HepG2 (cell line): ENCODE results near the gene METTL22. TPM values are rescaled to one million over a fixed set of nuclear protein-coding genes. Genes with fewer than 3 reads are reported as not detected.

Experiments
- ATAC-seq: fragments of 200-7000 bp; cut with Tn5 transposase; 3 replicates; pipeline ENCODE4 v1.9.1; 2020; ENCODE audit warnings: mild to moderate bottlenecking, moderate library complexity
- BruUV-seq: library from RNA; stranded (reverse); fragments of 400-500 nt; replicated peaks from 2 replicates; lab custom pipeline; 2021; lab: Mats Ljungman, UMichigan
- CTCF ChIA-PET: fragments of 300-600 bp; formaldehyde crosslinking; extraction: SDS; loops from one replicate; lab custom pipeline; 2021; ENCODE audit warnings: low total read pairs, inconsistent platforms, low intra/inter-chr PET ratio; lab: Yijun Ruan, JAX
- POLR2A ChIA-PET: fragments of 350-600 bp; sonication (Branson Sonifier 250); formaldehyde crosslinking; loops from one replicate; lab custom pipeline; 2020; ENCODE audit warnings: antibody characterized with exemption, inconsistent platforms; lab: Yijun Ruan, JAX
- DNase-seq: peaks from one replicate; pipeline ENCODE4 v3.0.0-alpha.2; 2015; ENCODE audit warnings: low spot score
- FAIRE-seq: peaks from 3 replicates; lab custom pipeline; 2011; peaks lifted over from hg19 to GRCh38; lab: Jason Lieb, UNC
- H2AFZ ChIP-seq: one replicate; pipeline ENCODE4 v1.6.1; 2011; ENCODE audit warnings: low read length, inconsistent platforms
- H3K27ac ChIP-seq: fragments of 300-600 bp; 3 replicates; pipeline ENCODE4 v1.8.0; 2011; ENCODE audit warnings: mixed run types, mild to moderate bottlenecking, mixed read lengths, low read length, inconsistent platforms; ENCODE audit not compliant: insufficient read depth; ENCODE audit errors: extremely low read length
- H3K27me3 ChIP-seq, 2 experiments: fragments of 200-600 bp in 1 of 2; 2 replicates in 1 of 2; 3 replicates in 1 of 2; pipeline versions ENCODE4 v1.6.0 to v1.8.0; 2011; ENCODE audit warnings: low read length in 2 of 2, mild to moderate bottlenecking in 2 of 2, moderate library complexity in 2 of 2, inconsistent platforms in 1 of 2; ENCODE audit not compliant: insufficient read depth in 2 of 2, control insufficient read depth in 1 of 2
- H3K36me3 ChIP-seq, 2 experiments: fragments of 200-600 bp in 1 of 2; replicated peaks in 1 of 2; 2 replicates in 1 of 2; 3 replicates in 1 of 2; pipeline versions ENCODE4 v1.5.1 to v1.8.0; 2011; ENCODE audit warnings: low read length in 2 of 2, inconsistent platforms in 1 of 2; ENCODE audit not compliant: insufficient read depth in 2 of 2, control insufficient read depth in 1 of 2
- H3K4me1 ChIP-seq: 2 replicates; pipeline ENCODE4 v1.5.1; 2012; ENCODE audit warnings: low read length, inconsistent platforms; ENCODE audit not compliant: insufficient read depth
- H3K4me2 ChIP-seq: 2 replicates; pipeline ENCODE4 v1.6.0; 2011; ENCODE audit warnings: low read depth, low read length, inconsistent platforms
- H3K4me3 ChIP-seq, 3 experiments: fragments of 200-600 bp in 1 of 3; sonication (generic), shearing (Covaris generic) in 1 of 3; replicated peaks in 1 of 3; 2 replicates each; pipeline ENCODE4 v1.5.1; 2011 to 2016; ENCODE audit warnings: low read length in 3 of 3, inconsistent platforms in 2 of 3, low read depth in 2 of 3, mild to moderate bottlenecking in 2 of 3, control low read depth in 1 of 3, mixed read lengths in 1 of 3; ENCODE audit not compliant: insufficient read depth in 1 of 3
- H3K79me2 ChIP-seq: one replicate; pipeline ENCODE4 v1.6.1; 2011; ENCODE audit warnings: low read length, inconsistent platforms; ENCODE audit not compliant: insufficient read depth
- H3K9ac ChIP-seq: 2 replicates; pipeline ENCODE4 v1.6.0; 2011; ENCODE audit warnings: mild to moderate bottlenecking, low read depth, low read length, inconsistent platforms; ENCODE audit not compliant: insufficient read depth
- H3K9me3 ChIP-seq: 2 replicates; pipeline ENCODE4 v1.5.1; 2012; ENCODE audit warnings: mild to moderate bottlenecking, low read length
- H4K20me1 ChIP-seq: 2 replicates; pipeline ENCODE4 v1.6.0; 2011; ENCODE audit warnings: inconsistent platforms, mild to moderate bottlenecking, low read length, moderate library complexity; ENCODE audit not compliant: insufficient read depth
- BCLAF1 ChIP-seq: fragments of 450-650 bp; IDR thresholded peaks from 2 replicates; pipeline ENCODE4 v1.6.1; 2017; ENCODE audit warnings: mild to moderate bottlenecking
- EHMT2 ChIP-seq: fragments of 200-600 bp; sonication (generic); IDR thresholded peaks from 2 replicates; pipeline ENCODE4 v1.7.0; 2017; ENCODE audit warnings: antibody characterized with exemption, low read depth, low read length, borderline replicate concordance
- ETS1 ChIP-seq: sonication (generic); formaldehyde crosslinking; IDR thresholded peaks from 2 replicates; pipeline ENCODE4 v1.4.0; 2020; ENCODE audit warnings: missing genetic modification reagents
- FOSL1 ChIP-seq: sonication (generic); formaldehyde crosslinking; IDR thresholded peaks from 2 replicates; pipeline ENCODE4 v1.9.0; 2021; ENCODE audit warnings: missing genetic modification reagents, borderline replicate concordance
- ZNF564 ChIP-seq: sonication (generic); formaldehyde crosslinking; IDR thresholded peaks from 2 replicates; pipeline ENCODE4 v1.8.1; 2023; ENCODE audit warnings: mild to moderate bottlenecking, missing genetic modification reagents
- WGBS: methylation state at CpG from one replicate; pipeline ENCODE4 v1.1.6; 2017; ENCODE audit warnings: low lambda C conversion rate; 5-methylcytosine and 5-hydroxymethylcytosine counted together
- in situ Hi-C: cut with HindIII; loops from 2 replicates; pipeline ENCODE4 v1.10.0; 2017; ENCODE audit warnings: low pct_unique_long_range_greater_than_20kb; ENCODE audit not compliant: extremely low pct_ligation_motif_present
- intact Hi-C: fragments of 100-400 bp; cut with micrococcal nuclease; formaldehyde crosslinking; loops from one replicate; pipeline ENCODE4 v1.10.0; 2022; ENCODE audit not compliant: unreplicated experiment
- polyA plus RNA-seq, 8 experiments: library from polyadenylated mRNA; depleted of rRNA in 3 of 8; stranded (reverse) in 7 of 8; unstranded in 1 of 8; fragments of >200 nt; fragmentation: Illumina TruSeq in 4 of 8; extraction: Trizol in 4 of 8; gene quantifications; 2 replicates each; pipeline versions ENCODE4 v1.2.1 to v1.2.3, GENCODE V29; 2011 to 2016; ENCODE audit warnings: low read depth in 4 of 8, missing spikeins in 1 of 8, mixed read lengths in 1 of 8; ENCODE audit not compliant: insufficient read depth in 1 of 8
- total RNA-seq, 5 experiments: library from RNA; depleted of rRNA; stranded (reverse); fragments of >200 nt; fragmentation: Illumina TruSeq; extraction: Trizol; gene quantifications; 2 replicates each; pipeline ENCODE4 v1.2.3, GENCODE V29; 2016; ENCODE audit warnings: low read depth in 1 of 5
- TF ChIP-seq, protein P1 (sequence below): sonication (generic); formaldehyde crosslinking; IDR thresholded peaks from 2 replicates; pipeline ENCODE4 v1.4.0; 2020; ENCODE audit warnings: missing genetic modification reagents

METTL22 gene
- total and polyA plus RNA-seq, 2 of the 13 experiments (the other 11 are each of a cell fraction or from before 2014, with no cell fraction given) = 36.2 to 94.8 TPM

DNA sequence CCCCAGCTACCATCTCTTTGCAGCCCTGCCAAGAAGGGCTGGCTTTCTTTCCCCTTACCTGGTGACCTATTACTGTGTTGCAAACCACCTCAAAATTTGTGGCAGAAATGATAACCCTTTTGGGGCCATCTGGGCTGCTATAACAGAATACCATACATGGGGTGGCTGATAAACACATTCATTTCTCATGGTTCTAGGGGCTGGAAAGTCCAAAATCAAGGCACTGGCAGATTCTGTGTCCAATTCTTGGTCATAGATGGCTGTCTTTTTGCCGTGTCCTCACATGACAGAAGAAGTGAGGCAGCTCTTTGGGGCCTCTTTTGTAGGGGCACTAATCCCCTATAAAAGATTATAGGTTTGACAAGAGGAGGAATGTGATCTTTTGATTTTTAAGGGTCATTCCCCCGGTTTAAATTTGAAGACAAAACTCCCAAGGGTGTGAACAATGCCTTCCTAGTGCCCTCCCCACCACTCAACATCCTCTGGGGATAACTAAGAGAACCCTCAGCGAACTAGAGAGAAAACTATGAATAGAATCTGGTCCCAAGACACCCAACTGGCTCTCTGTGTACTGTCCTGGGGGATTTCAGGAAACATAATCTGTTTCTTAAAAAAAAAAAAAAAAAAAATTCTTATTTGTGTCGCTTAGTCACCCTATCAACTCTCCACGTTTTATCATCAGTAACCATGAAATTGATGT, 1.7 kb upstream of the METTL22 start:
- peaks cover 2 to 37% of the 10 kb centered on the region in 2 experiments; a peak in 3 of 5 replicates for H3K27me3 ChIP-seq
- POLR2A ChIA-PET = interaction anchor here (0.8 kb wide), 1 partner anchor 36 kb away, joined by 3 read pairs; no protein-coding TSS in a partner anchor
- no peak overlapping the region for H3K27ac ChIP-seq
- H2AFZ ChIP-seq = peak overlapping the region; percentile 20
- 0 out of 2 replicates have a peak, but pooled peaks cover 5% of the 10 kb centered on the region for H4K20me1 ChIP-seq
- DNase-seq = no peak
- no peak for FAIRE-seq
- in situ Hi-C loops (loop anchor here (5.0 kb wide), 1 partner anchor 53 kb away; no protein-coding TSS in a partner anchor), intact Hi-C loops (no loop called here)
- H3K4me1 ChIP-seq = peaks cover 44% of the 10 kb centered on the region
- no peak overlapping the region for H3K4me3 ChIP-seq
- peak overlapping the region; percentile 46 for H3K4me2 ChIP-seq
- no peak overlapping the region for H3K9ac ChIP-seq
- ATAC-seq = no peak
- CTCF ChIA-PET = no interaction called here
- no peaks in the 10 kb centered on the region for H3K9me3 ChIP-seq
- peaks cover 30% of the 10 kb centered on the region for H3K79me2 ChIP-seq
- no TSS peak for BruUV-seq
- no peak for TF ChIP-seq BCLAF1
- peak; percentile 100 for TF ChIP-seq ZNF564
- H3K36me3 ChIP-seq = peaks cover 0 to 10% of the 10 kb centered on the region in 2 experiments; a peak in 3 of 5 replicates
- 18% methylated on average over 5 of the region's 5 CpGs for WGBS

GRCh38 chr16:8620535-8620934, 963 bp upstream of the METTL22 start:
- FAIRE-seq = no peak
- CTCF ChIA-PET = no interaction called here
- 37% methylated on average over 6 of the region's 6 CpGs for WGBS
- H3K4me2 ChIP-seq = 0 out of 2 replicates have a peak overlapping the region, but pooled peaks have one; percentile 88
- H3K27ac ChIP-seq = no peak overlapping the region
- peaks cover 37% of the 10 kb centered on the region for H3K79me2 ChIP-seq
- in situ Hi-C loops = loop anchor here (5.0 kb wide), 1 partner anchor 53 kb away; no protein-coding TSS in a partner anchor
- no peak overlapping the region for H2AFZ ChIP-seq
- POLR2A ChIA-PET = no interaction called here
- no peak overlapping the region for H3K4me3 ChIP-seq
- peaks cover 44% of the 10 kb centered on the region for H3K4me1 ChIP-seq
- 0 out of 2 replicates have a peak, but pooled peaks cover 5% of the 10 kb centered on the region for H4K20me1 ChIP-seq
- BruUV-seq = no TSS peak
- no peaks in the 10 kb centered on the region for H3K9me3 ChIP-seq
- intact Hi-C loops = no loop called here
- peaks cover 2 to 32% of the 10 kb centered on the region in 2 experiments; a peak in 3 of 5 replicates for H3K27me3 ChIP-seq
- H3K9ac ChIP-seq = no peak overlapping the region
- no peak for ATAC-seq
- DNase-seq = no peak
- H3K36me3 ChIP-seq = peaks cover 2 to 12% of the 10 kb centered on the region in 2 experiments
- TF ChIP-seq, protein P1, sequence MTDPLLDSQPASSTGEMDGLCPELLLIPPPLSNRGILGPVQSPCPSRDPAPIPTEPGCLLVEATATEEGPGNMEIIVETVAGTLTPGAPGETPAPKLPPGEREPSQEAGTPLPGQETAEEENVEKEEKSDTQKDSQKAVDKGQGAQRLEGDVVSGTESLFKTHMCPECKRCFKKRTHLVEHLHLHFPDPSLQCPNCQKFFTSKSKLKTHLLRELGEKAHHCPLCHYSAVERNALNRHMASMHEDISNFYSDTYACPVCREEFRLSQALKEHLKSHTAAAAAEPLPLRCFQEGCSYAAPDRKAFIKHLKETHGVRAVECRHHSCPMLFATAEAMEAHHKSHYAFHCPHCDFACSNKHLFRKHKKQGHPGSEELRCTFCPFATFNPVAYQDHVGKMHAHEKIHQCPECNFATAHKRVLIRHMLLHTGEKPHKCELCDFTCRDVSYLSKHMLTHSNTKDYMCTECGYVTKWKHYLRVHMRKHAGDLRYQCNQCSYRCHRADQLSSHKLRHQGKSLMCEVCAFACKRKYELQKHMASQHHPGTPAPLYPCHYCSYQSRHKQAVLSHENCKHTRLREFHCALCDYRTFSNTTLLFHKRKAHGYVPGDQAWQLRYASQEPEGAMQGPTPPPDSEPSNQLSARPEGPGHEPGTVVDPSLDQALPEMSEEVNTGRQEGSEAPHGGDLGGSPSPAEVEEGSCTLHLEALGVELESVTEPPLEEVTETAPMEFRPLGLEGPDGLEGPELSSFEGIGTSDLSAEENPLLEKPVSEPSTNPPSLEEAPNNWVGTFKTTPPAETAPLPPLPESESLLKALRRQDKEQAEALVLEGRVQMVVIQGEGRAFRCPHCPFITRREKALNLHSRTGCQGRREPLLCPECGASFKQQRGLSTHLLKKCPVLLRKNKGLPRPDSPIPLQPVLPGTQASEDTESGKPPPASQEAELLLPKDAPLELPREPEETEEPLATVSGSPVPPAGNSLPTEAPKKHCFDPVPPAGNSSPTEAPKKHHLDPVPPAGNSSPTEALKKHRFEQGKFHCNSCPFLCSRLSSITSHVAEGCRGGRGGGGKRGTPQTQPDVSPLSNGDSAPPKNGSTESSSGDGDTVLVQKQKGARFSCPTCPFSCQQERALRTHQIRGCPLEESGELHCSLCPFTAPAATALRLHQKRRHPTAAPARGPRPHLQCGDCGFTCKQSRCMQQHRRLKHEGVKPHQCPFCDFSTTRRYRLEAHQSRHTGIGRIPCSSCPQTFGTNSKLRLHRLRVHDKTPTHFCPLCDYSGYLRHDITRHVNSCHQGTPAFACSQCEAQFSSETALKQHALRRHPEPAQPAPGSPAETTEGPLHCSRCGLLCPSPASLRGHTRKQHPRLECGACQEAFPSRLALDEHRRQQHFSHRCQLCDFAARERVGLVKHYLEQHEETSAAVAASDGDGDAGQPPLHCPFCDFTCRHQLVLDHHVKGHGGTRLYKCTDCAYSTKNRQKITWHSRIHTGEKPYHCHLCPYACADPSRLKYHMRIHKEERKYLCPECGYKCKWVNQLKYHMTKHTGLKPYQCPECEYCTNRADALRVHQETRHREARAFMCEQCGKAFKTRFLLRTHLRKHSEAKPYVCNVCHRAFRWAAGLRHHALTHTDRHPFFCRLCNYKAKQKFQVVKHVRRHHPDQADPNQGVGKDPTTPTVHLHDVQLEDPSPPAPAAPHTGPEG = no peak
- no peak for TF ChIP-seq ETS1 (CRISPR knock-in tag)
- TF ChIP-seq EHMT2 = no peak
- TF ChIP-seq FOSL1 (CRISPR knock-in tag) = no peak
